Measurements from ENCODE around the gene ZC3H13. TPM values are rescaled to one million over a fixed set of nuclear protein-coding genes. Genes with fewer than 3 reads are reported as not detected.

ZC3H13 gene
- total RNA-seq, 1 donor from 2014 or later = 10.5 TPM

GRCh38 chr13:45932172-45932571 is 120.4 kb downstream of the ZC3H13 start:
- H3K36me3 ChIP-seq (ENCODE audit: control insufficient read depth, insufficient read depth, low read length) = no peaks in the 10 kb centered on the region
- TF ChIP-seq CTCF (IDR thresholded peaks at IDR 0.05; ENCODE audit: insufficient read depth, low read length, severe bottlenecking) = no peak
- DNase-seq (ENCODE audit: low read depth) (no peak), FAIRE-seq (peak; percentile 91)
- no peak overlapping the region for H3K4me3 ChIP-seq (ENCODE audit: low read depth, low read length)
- no peaks in the 10 kb centered on the region for H3K27me3 ChIP-seq (ENCODE audit: control insufficient read depth, insufficient read depth, low read length)

- no peak for FAIRE-seq
- H3K4me3 ChIP-seq (ENCODE audit: low read depth, low read length) = no peak overlapping the region
- H3K36me3 ChIP-seq (ENCODE audit: control insufficient read depth, insufficient read depth, low read length) = no peaks in the 10 kb centered on the region
- TF ChIP-seq CTCF (IDR thresholded peaks at IDR 0.05; ENCODE audit: insufficient read depth, low read length, severe bottlenecking) = no peak
- H3K27me3 ChIP-seq (ENCODE audit: control insufficient read depth, insufficient read depth, low read length) = no peaks in the 10 kb centered on the region
- DNase-seq (ENCODE audit: low read depth) = no peak
Measured at GRCh38 chr13:45931211-45931610, 121.3 kb downstream of the ZC3H13 start.

GRCh38 chr13:45930177-45930576 is 122.4 kb downstream of the ZC3H13 start:
- FAIRE-seq (no peak), DNase-seq (ENCODE audit: low read depth) (no peak)
- no peaks in the 10 kb centered on the region for H3K36me3 ChIP-seq (ENCODE audit: control insufficient read depth, insufficient read depth, low read length)
- no peaks in the 10 kb centered on the region for H3K27me3 ChIP-seq (ENCODE audit: control insufficient read depth, insufficient read depth, low read length)
- no peak for TF ChIP-seq CTCF (IDR thresholded peaks at IDR 0.05; ENCODE audit: insufficient read depth, low read length, severe bottlenecking)
- no peak overlapping the region for H3K4me3 ChIP-seq (ENCODE audit: low read depth, low read length)

GRCh38 chr13:45928843-45929242 is 123.7 kb downstream of the ZC3H13 start:
- H3K4me3 ChIP-seq (ENCODE audit: low read depth, low read length) = no peak overlapping the region
- FAIRE-seq = no peak
- peak; percentile 46 for DNase-seq (ENCODE audit: low read depth)
- no peak for TF ChIP-seq CTCF (IDR thresholded peaks at IDR 0.05; ENCODE audit: insufficient read depth, low read length, severe bottlenecking)
- no peaks in the 10 kb centered on the region for H3K36me3 ChIP-seq (ENCODE audit: control insufficient read depth, insufficient read depth, low read length)
- no peaks in the 10 kb centered on the region for H3K27me3 ChIP-seq (ENCODE audit: control insufficient read depth, insufficient read depth, low read length)

GRCh38 chr13:45928176-45928575 is 124.4 kb downstream of the ZC3H13 start:
- Histone ChIP-seq H3K4me3 (ENCODE audit: low read depth, low read length) (no peak overlapping the region), H3K27me3 (ENCODE audit: control insufficient read depth, insufficient read depth, low read length) (no peaks in the 10 kb centered on the region), H3K36me3 (ENCODE audit: control insufficient read depth, insufficient read depth, low read length) (no peaks in the 10 kb centered on the region)
- peak; percentile 7 for FAIRE-seq
- no peak for TF ChIP-seq CTCF (IDR thresholded peaks at IDR 0.05; ENCODE audit: insufficient read depth, low read length, severe bottlenecking)
- no peak for DNase-seq (ENCODE audit: low read depth)

- DNase-seq (ENCODE audit: low read depth) = no peak
- H3K36me3 ChIP-seq (ENCODE audit: control insufficient read depth, insufficient read depth, low read length) = no peaks in the 10 kb centered on the region
- H3K27me3 ChIP-seq (ENCODE audit: control insufficient read depth, insufficient read depth, low read length) = no peaks in the 10 kb centered on the region
- no peak for TF ChIP-seq CTCF (IDR thresholded peaks at IDR 0.05; ENCODE audit: insufficient read depth, low read length, severe bottlenecking)
- no peak overlapping the region for H3K4me3 ChIP-seq (ENCODE audit: low read depth, low read length)
- no peak for FAIRE-seq
Measured at GRCh38 chr13:45926741-45927140, 125.8 kb downstream of the ZC3H13 start.

Measured in bronchial epithelial cell (primary cell).